ENCODE data around the gene GNS.

DNA sequence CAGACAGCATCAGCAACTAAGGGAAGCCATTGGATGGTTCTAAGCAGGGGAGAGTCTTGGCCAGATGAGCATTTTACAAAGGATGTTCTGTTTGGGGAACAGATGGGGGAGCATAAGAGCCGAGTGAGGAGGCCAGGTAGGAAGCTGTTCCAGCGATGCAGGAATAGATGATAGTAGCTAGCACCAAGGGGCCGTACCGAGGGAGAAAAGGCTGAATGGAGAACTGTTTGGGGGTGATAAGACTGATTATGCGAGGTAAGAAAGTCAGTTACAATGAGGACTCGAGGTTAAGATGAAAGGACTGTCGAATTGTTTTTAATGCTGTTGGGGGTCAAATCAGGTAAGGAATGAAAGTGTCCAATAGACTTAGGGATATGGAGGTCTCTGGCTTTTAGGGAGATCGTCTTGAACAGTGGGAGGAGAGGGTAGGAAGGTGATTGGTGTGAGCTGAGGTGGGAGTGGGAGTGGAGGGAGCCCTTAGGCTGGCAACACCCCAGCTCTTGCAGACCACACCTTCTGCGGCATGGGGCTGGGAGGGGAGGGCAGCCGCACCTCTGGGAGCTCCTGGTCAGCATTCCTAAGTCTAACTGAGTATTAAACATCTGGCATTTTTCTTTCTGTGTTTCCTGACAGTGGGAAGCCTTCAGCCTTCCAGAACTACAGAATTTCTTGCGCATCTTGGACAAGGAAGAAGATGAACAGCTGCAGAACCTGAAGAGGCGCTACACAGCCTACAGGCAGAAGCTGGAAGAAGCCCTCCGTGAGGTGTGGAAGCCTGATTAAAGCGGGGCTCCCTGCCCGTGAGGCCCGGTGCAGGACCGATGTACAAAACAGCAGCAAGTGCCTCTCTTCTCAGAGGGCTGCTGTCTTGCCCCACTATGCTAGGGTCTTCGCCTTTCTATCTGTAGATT, 64.8 kb downstream of the GNS start:
- TF ChIP-seq CTCF (IDR thresholded peaks at IDR 0.05; ENCODE audit: poor library complexity, severe bottlenecking) (no peak), EZH2 (IDR thresholded peaks at IDR 0.05; ENCODE audit: borderline replicate concordance, insufficient read depth, low read length, poor library complexity, severe bottlenecking) (no peak), RAD21 (conservative IDR thresholded peaks at IDR 0.05) (no peak), EP300 (conservative IDR thresholded peaks at IDR 0.05; ENCODE audit: poor library complexity, severe bottlenecking) (no peak)
- TF ChIP-seq, protein P1, sequence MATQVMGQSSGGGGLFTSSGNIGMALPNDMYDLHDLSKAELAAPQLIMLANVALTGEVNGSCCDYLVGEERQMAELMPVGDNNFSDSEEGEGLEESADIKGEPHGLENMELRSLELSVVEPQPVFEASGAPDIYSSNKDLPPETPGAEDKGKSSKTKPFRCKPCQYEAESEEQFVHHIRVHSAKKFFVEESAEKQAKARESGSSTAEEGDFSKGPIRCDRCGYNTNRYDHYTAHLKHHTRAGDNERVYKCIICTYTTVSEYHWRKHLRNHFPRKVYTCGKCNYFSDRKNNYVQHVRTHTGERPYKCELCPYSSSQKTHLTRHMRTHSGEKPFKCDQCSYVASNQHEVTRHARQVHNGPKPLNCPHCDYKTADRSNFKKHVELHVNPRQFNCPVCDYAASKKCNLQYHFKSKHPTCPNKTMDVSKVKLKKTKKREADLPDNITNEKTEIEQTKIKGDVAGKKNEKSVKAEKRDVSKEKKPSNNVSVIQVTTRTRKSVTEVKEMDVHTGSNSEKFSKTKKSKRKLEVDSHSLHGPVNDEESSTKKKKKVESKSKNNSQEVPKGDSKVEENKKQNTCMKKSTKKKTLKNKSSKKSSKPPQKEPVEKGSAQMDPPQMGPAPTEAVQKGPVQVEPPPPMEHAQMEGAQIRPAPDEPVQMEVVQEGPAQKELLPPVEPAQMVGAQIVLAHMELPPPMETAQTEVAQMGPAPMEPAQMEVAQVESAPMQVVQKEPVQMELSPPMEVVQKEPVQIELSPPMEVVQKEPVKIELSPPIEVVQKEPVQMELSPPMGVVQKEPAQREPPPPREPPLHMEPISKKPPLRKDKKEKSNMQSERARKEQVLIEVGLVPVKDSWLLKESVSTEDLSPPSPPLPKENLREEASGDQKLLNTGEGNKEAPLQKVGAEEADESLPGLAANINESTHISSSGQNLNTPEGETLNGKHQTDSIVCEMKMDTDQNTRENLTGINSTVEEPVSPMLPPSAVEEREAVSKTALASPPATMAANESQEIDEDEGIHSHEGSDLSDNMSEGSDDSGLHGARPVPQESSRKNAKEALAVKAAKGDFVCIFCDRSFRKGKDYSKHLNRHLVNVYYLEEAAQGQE (IDR thresholded peaks at IDR 0.05; ENCODE audit: borderline replicate concordance) = no peak
